HL-60 (cell line): ENCODE data around the gene CNTRL.

ENCODE experiments used
- DNase-seq, 2 experiments: peaks; one replicate each; pipeline ENCODE4 v3.0.0-alpha.2; 2010 to 2020; ENCODE audit warnings: low read depth in 1 of 2, low spot score in 1 of 2
- H3K27ac ChIP-seq: fragments of 250-450 bp; sonication (Bioruptor Pico); replicated peaks from 2 replicates; pipeline ENCODE4 v1.5.1; 2020; ENCODE audit warnings: mild to moderate bottlenecking, moderate library complexity
- H3K27me3 ChIP-seq: fragments of 250-450 bp; sonication (Bioruptor Pico); 2 replicates; pipeline ENCODE4 v1.5.1; 2021; ENCODE audit warnings: mild to moderate bottlenecking, moderate library complexity; ENCODE audit not compliant: insufficient read depth, poor library complexity, severe bottlenecking
- H3K4me3 ChIP-seq: replicated peaks from 2 replicates; pipeline ENCODE4 v1.5.1; 2011; ENCODE audit warnings: mild to moderate bottlenecking, control low read depth, low read length; ENCODE audit not compliant: insufficient read depth
- GABPA ChIP-seq: IDR thresholded peaks from 2 replicates; pipeline ENCODE4 v1.6.1; 2012; ENCODE audit warnings: low read depth
- POLR2AphosphoS5 ChIP-seq: IDR thresholded peaks from 2 replicates; pipeline ENCODE4 v1.6.1; 2012; ENCODE audit warnings: low read depth
- SPI1 ChIP-seq: IDR thresholded peaks from 2 replicates; pipeline ENCODE4 v1.6.1; 2012; ENCODE audit warnings: low read depth, mild to moderate bottlenecking, borderline replicate concordance
- TF ChIP-seq, protein P1 (sequence below): IDR thresholded peaks from 2 replicates; pipeline ENCODE4 v1.6.1; 2012; ENCODE audit warnings: low read depth; ENCODE audit not compliant: insufficient replicate concordance
- TF ChIP-seq, protein P2 (sequence below): IDR thresholded peaks from one replicate; pipeline ENCODE4 v1.5.1; 2011; ENCODE audit warnings: low read length, control low read depth, inconsistent platforms; ENCODE audit not compliant: insufficient read depth

Gene CNTRL

DNA sequence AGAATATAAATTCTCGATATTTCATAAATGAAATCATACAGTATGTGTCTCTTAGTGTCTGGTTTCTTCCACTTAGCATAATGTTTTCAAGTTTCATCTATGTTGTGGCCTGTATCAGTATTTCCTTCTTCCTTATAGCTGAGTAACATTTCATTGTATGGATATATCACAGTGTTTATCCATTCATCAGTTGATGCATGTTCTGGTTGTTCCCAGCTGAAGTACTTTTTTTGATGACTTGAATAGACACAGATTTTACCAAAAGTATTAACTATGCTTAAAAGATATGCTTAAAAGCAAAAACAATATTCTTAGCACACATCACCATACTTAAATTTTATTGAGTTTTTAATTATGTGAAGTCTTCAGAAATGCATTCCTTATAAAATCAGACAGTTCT is 114.3 kb downstream of the CNTRL start:
- DNase-seq = no peak
- TF ChIP-seq GABPA (no peak), POLR2AphosphoS5 (no peak), SPI1 (no peak)
- TF ChIP-seq, protein P1, sequence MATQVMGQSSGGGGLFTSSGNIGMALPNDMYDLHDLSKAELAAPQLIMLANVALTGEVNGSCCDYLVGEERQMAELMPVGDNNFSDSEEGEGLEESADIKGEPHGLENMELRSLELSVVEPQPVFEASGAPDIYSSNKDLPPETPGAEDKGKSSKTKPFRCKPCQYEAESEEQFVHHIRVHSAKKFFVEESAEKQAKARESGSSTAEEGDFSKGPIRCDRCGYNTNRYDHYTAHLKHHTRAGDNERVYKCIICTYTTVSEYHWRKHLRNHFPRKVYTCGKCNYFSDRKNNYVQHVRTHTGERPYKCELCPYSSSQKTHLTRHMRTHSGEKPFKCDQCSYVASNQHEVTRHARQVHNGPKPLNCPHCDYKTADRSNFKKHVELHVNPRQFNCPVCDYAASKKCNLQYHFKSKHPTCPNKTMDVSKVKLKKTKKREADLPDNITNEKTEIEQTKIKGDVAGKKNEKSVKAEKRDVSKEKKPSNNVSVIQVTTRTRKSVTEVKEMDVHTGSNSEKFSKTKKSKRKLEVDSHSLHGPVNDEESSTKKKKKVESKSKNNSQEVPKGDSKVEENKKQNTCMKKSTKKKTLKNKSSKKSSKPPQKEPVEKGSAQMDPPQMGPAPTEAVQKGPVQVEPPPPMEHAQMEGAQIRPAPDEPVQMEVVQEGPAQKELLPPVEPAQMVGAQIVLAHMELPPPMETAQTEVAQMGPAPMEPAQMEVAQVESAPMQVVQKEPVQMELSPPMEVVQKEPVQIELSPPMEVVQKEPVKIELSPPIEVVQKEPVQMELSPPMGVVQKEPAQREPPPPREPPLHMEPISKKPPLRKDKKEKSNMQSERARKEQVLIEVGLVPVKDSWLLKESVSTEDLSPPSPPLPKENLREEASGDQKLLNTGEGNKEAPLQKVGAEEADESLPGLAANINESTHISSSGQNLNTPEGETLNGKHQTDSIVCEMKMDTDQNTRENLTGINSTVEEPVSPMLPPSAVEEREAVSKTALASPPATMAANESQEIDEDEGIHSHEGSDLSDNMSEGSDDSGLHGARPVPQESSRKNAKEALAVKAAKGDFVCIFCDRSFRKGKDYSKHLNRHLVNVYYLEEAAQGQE = no peak
- TF ChIP-seq, protein P2, sequence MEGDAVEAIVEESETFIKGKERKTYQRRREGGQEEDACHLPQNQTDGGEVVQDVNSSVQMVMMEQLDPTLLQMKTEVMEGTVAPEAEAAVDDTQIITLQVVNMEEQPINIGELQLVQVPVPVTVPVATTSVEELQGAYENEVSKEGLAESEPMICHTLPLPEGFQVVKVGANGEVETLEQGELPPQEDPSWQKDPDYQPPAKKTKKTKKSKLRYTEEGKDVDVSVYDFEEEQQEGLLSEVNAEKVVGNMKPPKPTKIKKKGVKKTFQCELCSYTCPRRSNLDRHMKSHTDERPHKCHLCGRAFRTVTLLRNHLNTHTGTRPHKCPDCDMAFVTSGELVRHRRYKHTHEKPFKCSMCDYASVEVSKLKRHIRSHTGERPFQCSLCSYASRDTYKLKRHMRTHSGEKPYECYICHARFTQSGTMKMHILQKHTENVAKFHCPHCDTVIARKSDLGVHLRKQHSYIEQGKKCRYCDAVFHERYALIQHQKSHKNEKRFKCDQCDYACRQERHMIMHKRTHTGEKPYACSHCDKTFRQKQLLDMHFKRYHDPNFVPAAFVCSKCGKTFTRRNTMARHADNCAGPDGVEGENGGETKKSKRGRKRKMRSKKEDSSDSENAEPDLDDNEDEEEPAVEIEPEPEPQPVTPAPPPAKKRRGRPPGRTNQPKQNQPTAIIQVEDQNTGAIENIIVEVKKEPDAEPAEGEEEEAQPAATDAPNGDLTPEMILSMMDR = no peak
- Histone ChIP-seq H3K27me3 (no peaks in the 10 kb centered on the region), H3K4me3 (no peak overlapping the region), H3K27ac (no peak overlapping the region)

DNA sequence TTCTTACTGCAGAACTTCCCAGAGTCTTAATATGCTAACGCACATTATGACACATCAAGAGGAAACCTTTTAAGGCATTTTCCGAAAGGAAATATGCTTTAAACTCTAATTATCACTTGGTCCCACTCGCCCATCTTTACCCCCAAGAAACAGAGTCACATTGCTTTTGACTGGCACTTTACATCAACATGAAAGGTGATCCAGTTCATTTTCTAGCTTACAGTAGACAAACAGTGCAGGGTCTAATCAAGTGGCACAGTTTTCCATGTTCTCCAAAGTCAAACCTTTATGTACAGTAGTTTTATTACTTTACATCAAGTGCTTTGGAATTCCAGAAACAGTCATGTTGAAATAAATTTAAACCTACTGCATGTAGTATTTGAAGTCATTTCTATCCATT is 114.9 kb downstream of the CNTRL start:
- no peak overlapping the region for H3K27ac ChIP-seq
- H3K27me3 ChIP-seq = no peaks in the 10 kb centered on the region
- H3K4me3 ChIP-seq = no peak overlapping the region
- DNase-seq = no peak
- TF ChIP-seq, protein P1 = no peak
- no peak for TF ChIP-seq POLR2AphosphoS5
- TF ChIP-seq GABPA = no peak
- TF ChIP-seq, protein P2 = no peak
- no peak for TF ChIP-seq SPI1

DNA sequence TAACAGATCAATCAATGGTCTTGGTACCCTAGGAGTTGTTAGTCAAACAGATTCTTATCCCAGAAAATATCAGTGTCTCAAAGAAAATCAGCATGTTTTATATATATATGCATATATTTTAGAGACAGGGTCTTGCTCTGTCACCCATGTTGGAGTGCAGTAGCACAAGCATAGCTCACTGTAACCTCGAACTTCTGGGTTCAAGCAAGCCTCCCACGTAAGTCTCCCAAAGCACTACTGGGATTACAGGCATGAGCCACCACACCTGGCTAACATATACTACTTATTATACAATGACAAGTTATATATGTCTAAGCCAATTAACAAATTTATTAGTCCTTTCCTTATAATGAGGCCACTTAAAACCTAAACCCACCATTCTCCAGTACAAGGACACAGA is 116.5 kb downstream of the CNTRL start:
- no peak overlapping the region for H3K4me3 ChIP-seq
- no peak for DNase-seq
- no peak overlapping the region for H3K27ac ChIP-seq
- TF ChIP-seq, protein P1 = no peak
- TF ChIP-seq, protein P2 = no peak
- no peak for TF ChIP-seq SPI1
- TF ChIP-seq GABPA = no peak
- TF ChIP-seq POLR2AphosphoS5 = no peak
- no peaks in the 10 kb centered on the region for H3K27me3 ChIP-seq
